H1 (cell line): ENCODE data around the gene NPHP4. TPM values are rescaled to one million over a fixed set of nuclear protein-coding genes. Genes with fewer than 3 reads are reported as not detected.

Experiments
- CTCF ChIA-PET: fragments of 300-600 bp; sonication (Branson Sonifier 250); formaldehyde crosslinking; loops from one replicate; lab custom pipeline; 2021; ENCODE audit not compliant: partially characterized antibody; lab: Charles Lee
- POLR2A ChIA-PET: fragments of 300-600 bp; sonication (Branson Sonifier 250); formaldehyde crosslinking; loops from one replicate; lab custom pipeline; 2021; ENCODE audit warnings: inconsistent platforms; ENCODE audit not compliant: partially characterized antibody; lab: Charles Lee
- DNase-seq, 2 experiments: peaks; one replicate each; pipeline versions ENCODE4 v3.0.0 to v3.0.0-alpha.2; 2010 to 2022; ENCODE audit warnings: low spot score in 2 of 2, low read depth in 1 of 2, mixed read lengths in 1 of 2
- FAIRE-seq: peaks from 2 replicates; lab custom pipeline; 2011; peaks lifted over from hg19 to GRCh38; lab: Jason Lieb, UNC
- H2AFZ ChIP-seq: 2 replicates; pipeline ENCODE4 v1.8.1; 2012; ENCODE audit warnings: low read length, inconsistent platforms
- H2AK5ac ChIP-seq: 2 replicates; pipeline ENCODE4 v1.6.1; 2013; ENCODE audit warnings: low read depth, low read length
- H2BK120ac ChIP-seq: replicated peaks from 2 replicates; pipeline ENCODE3; 2013; ENCODE audit warnings: low read depth, low read length, inconsistent platforms
- H2BK12ac ChIP-seq: 2 replicates; pipeline ENCODE4 v1.6.1; 2013; ENCODE audit warnings: low read depth, low read length
- H2BK15ac ChIP-seq: 2 replicates; pipeline ENCODE4 v1.6.1; 2013; ENCODE audit warnings: low read length
- H2BK20ac ChIP-seq: 2 replicates; pipeline ENCODE4 v1.6.1; 2013; ENCODE audit warnings: low read length
- H2BK5ac ChIP-seq: 2 replicates; pipeline ENCODE4 v1.6.1; 2013; ENCODE audit warnings: low read depth, low read length
- H3K14ac ChIP-seq: 2 replicates; pipeline ENCODE4 v1.6.1; 2013; ENCODE audit warnings: inconsistent platforms; ENCODE audit not compliant: insufficient read length
- H3K18ac ChIP-seq: 2 replicates; pipeline ENCODE4 v1.6.1; 2013; ENCODE audit warnings: low read length; ENCODE audit errors: extremely low read depth
- H3K23ac ChIP-seq: 2 replicates; pipeline ENCODE4 v1.6.1; 2013; ENCODE audit warnings: inconsistent platforms; ENCODE audit not compliant: insufficient read length
- H3K23me2 ChIP-seq: 2 replicates; pipeline ENCODE4 v1.6.1; 2013; ENCODE audit warnings: low read depth, low read length
- H3K27ac ChIP-seq: 2 replicates; pipeline ENCODE4 v1.6.1; 2011; ENCODE audit warnings: low read depth, low read length, inconsistent platforms
- H3K27me3 ChIP-seq, 4 experiments: replicated peaks in 1 of 4; 1 replicate in 1 of 4; 2 replicates in 3 of 4; pipeline versions ENCODE4 v1.6.1 to v1.8.1; 2011 to 2013; ENCODE audit warnings: low read length in 3 of 4, mild to moderate bottlenecking in 3 of 4, inconsistent platforms in 2 of 4, mixed read lengths in 2 of 4, moderate library complexity in 1 of 4; ENCODE audit not compliant: control insufficient read depth in 3 of 4, insufficient read depth in 3 of 4; ENCODE audit errors: extremely low read depth in 1 of 4
- H3K36me3 ChIP-seq, 4 experiments: 2 replicates each; pipeline versions ENCODE4 v1.6.1 to v1.8.1; 2011 to 2013; ENCODE audit warnings: mild to moderate bottlenecking in 4 of 4, low read length in 3 of 4, moderate library complexity in 2 of 4, control low read depth in 1 of 4, inconsistent platforms in 1 of 4; ENCODE audit not compliant: insufficient read depth in 4 of 4, control insufficient read depth in 2 of 4
- H3K4ac ChIP-seq: replicated peaks from 2 replicates; pipeline ENCODE3; 2013; ENCODE audit warnings: low read length, low read depth, mixed read lengths, inconsistent platforms; ENCODE audit not compliant: insufficient read length
- H3K4me1 ChIP-seq, 4 experiments: replicated peaks in 1 of 4; 1 replicate in 1 of 4; 2 replicates in 3 of 4; pipeline versions ENCODE4 v1.6.1 to v1.8.1; 2011 to 2013; ENCODE audit warnings: low read length in 3 of 4, inconsistent platforms in 2 of 4, mixed read lengths in 1 of 4; ENCODE audit not compliant: insufficient read depth in 4 of 4, control insufficient read depth in 3 of 4
- H3K4me2 ChIP-seq, 2 experiments: 2 replicates each; pipeline versions ENCODE4 v1.6.1 to v1.8.1; 2011 to 2013; ENCODE audit warnings: low read depth in 2 of 2, low read length in 2 of 2, control low read depth in 1 of 2, inconsistent platforms in 1 of 2, mild to moderate bottlenecking in 1 of 2; ENCODE audit not compliant: insufficient read depth in 1 of 2
- H3K4me3 ChIP-seq, 4 experiments: fragments of 200-600, 300-600 bp in 1 of 4; sonication (generic), shearing (Covaris generic), sonication (Bioruptor Twin) in 1 of 4; 2 replicates each; pipeline versions ENCODE4 v1.5.1 to v1.8.1; 2011 to 2016; ENCODE audit warnings: low read length in 4 of 4, low read depth in 3 of 4, control low read depth in 2 of 4, inconsistent platforms in 2 of 4, mild to moderate bottlenecking in 2 of 4, mixed read lengths in 1 of 4, moderate library complexity in 1 of 4; ENCODE audit not compliant: insufficient read depth in 2 of 4; ENCODE audit errors: extremely low read depth in 1 of 4
- H3K56ac ChIP-seq: replicated peaks from 2 replicates; pipeline ENCODE3; 2013; ENCODE audit warnings: low read depth, mild to moderate bottlenecking, mixed read lengths, low read length, inconsistent platforms; ENCODE audit not compliant: insufficient read length
- H3K79me1 ChIP-seq: 2 replicates; pipeline ENCODE4 v1.6.1; 2013; ENCODE audit warnings: low read depth, low read length, control low read depth
- H3K79me2 ChIP-seq, 2 experiments: 2 replicates each; pipeline versions ENCODE4 v1.6.1 to v1.8.1; 2012 to 2013; ENCODE audit warnings: low read length in 2 of 2, mild to moderate bottlenecking in 2 of 2, inconsistent platforms in 1 of 2; ENCODE audit not compliant: insufficient read depth in 2 of 2, control insufficient read depth in 1 of 2
- H3K9ac ChIP-seq, 4 experiments: replicated peaks in 1 of 4; 1 replicate in 1 of 4; 2 replicates in 3 of 4; pipeline versions ENCODE4 v1.6.1 to v1.8.1; 2011 to 2013; ENCODE audit warnings: low read depth in 3 of 4, low read length in 3 of 4, control low read depth in 2 of 4, mild to moderate bottlenecking in 2 of 4, moderate library complexity in 2 of 4, inconsistent platforms in 1 of 4; ENCODE audit errors: extremely low read depth in 1 of 4
- H3K9me3 ChIP-seq, 2 experiments: 2 replicates each; pipeline versions ENCODE4 v1.6.1 to v1.8.1; 2012 to 2013; ENCODE audit warnings: mild to moderate bottlenecking in 2 of 2, moderate library complexity in 2 of 2, control low read depth in 1 of 2, inconsistent platforms in 1 of 2, low read depth in 1 of 2, low read length in 1 of 2, mixed read lengths in 1 of 2; ENCODE audit not compliant: insufficient read depth in 2 of 2
- H4K20me1 ChIP-seq, 2 experiments: replicated peaks in 1 of 2; 2 replicates each; pipeline versions ENCODE3 to v1.8.1; 2011 to 2013; ENCODE audit warnings: inconsistent platforms in 2 of 2, low read length in 2 of 2, mild to moderate bottlenecking in 1 of 2; ENCODE audit not compliant: insufficient read depth in 2 of 2, control insufficient read depth in 1 of 2
- H4K5ac ChIP-seq: 2 replicates; pipeline ENCODE4 v1.6.1; 2013; ENCODE audit warnings: low read length, low read depth, mixed read lengths, inconsistent platforms; ENCODE audit not compliant: insufficient read length
- H4K8ac ChIP-seq: 2 replicates; pipeline ENCODE4 v1.8.0; 2013; ENCODE audit warnings: mild to moderate bottlenecking, moderate library complexity, low read length, inconsistent platforms; ENCODE audit not compliant: insufficient read depth; ENCODE audit errors: extremely low read depth
- H4K91ac ChIP-seq: replicated peaks from 2 replicates; pipeline ENCODE3; 2013; ENCODE audit warnings: low read length, mixed read lengths, inconsistent platforms; ENCODE audit not compliant: insufficient read length
- BACH1 ChIP-seq: IDR thresholded peaks from 2 replicates; pipeline ENCODE4 v1.6.1; 2012; ENCODE audit warnings: low read length, improper control_type of control experiment
- SAP30 ChIP-seq: fragments of 300-600 bp; sonication (generic); IDR thresholded peaks from 2 replicates; pipeline ENCODE4 v1.7.1; 2012; ENCODE audit warnings: low read length, moderate library complexity, mild to moderate bottlenecking, inconsistent platforms; ENCODE audit not compliant: insufficient read depth, insufficient replicate concordance
- SP2 ChIP-seq: IDR thresholded peaks from 2 replicates; pipeline ENCODE4 v1.6.1; 2012; ENCODE audit warnings: mild to moderate bottlenecking, low read length, inconsistent platforms
- TAF7 ChIP-seq: optimal IDR thresholded peaks from 2 replicates; pipeline ENCODE3; 2011; ENCODE audit warnings: low read depth, mild to moderate bottlenecking, inconsistent platforms, low read length, moderate library complexity, borderline replicate concordance
- TCF12 ChIP-seq: IDR thresholded peaks from 2 replicates; pipeline ENCODE4 v1.6.1; 2011; ENCODE audit warnings: low read depth, mild to moderate bottlenecking, low read length
- WGBS, 2 experiments: shearing (Covaris generic) in 1 of 2; methylation state at CpG; one replicate each; pipeline versions ENCODE4 v1.1.6 to v1.1.7; 2013 to 2015; ENCODE audit warnings: low lambda C conversion rate in 2 of 2, mixed read lengths in 2 of 2, inconsistent platforms in 1 of 2, low coverage in 1 of 2, missing lambda C conversion rate in 1 of 2; ENCODE audit not compliant: insufficient replicate concordance in 2 of 2, insufficient coverage in 1 of 2, insufficient read length in 1 of 2; ENCODE audit errors: extremely low coverage in 1 of 2, missing lambda C conversion rate in 1 of 2; 5-methylcytosine and 5-hydroxymethylcytosine counted together
- polyA plus RNA-seq, 7 experiments: library from polyadenylated mRNA; depleted of rRNA in 3 of 7; stranded (reverse) in 5 of 7; unstranded in 2 of 7; fragments of >200 nt in 5 of 7; fragments of 200-250 nt in 2 of 7; gene quantifications; 1 replicate in 5 of 7; 2 replicates in 1 of 7; 4 replicates in 1 of 7; pipeline versions ENCODE4 v1.2.1 to v1.2.3, GENCODE V29; 2011 to 2013; ENCODE audit warnings: missing spikeins in 2 of 7, mixed read lengths in 2 of 7
- total RNA-seq: library from RNA; stranded (reverse); fragmentation: NEBNext Ultra II Directional; extraction: Animal tissue kit (Norgen Biotek cat#: 25700); gene quantifications from 2 replicates; pipeline ENCODE4 v1.2.1, GENCODE V29; 2021

Gene NPHP4
- total and polyA plus RNA-seq, 2 of the 8 experiments (the other 6 are each of a cell fraction or from before 2014, with no cell fraction given), result 5.8 to 14.0 TPM

- Histone ChIP-seq H2BK15ac (no peak overlapping the region), H4K91ac (no peak overlapping the region), H2AFZ (no peak overlapping the region), H3K18ac (no peak overlapping the region), H3K23me2 (no peaks in the 10 kb centered on the region; the same call in 1 of the 2 replicates), H3K56ac (no peak overlapping the region), H3K4me1 (no peaks in the 10 kb centered on the region), H3K79me1 (no peaks in the 10 kb centered on the region), H3K4ac (no peak overlapping the region), H3K9ac (no peak overlapping the region), H2AK5ac (no peak overlapping the region), H4K8ac (no peak overlapping the region), H3K4me3 (no peak overlapping the region), H3K27ac (no peak overlapping the region), H3K9me3 (no peaks in the 10 kb centered on the region), H2BK120ac (no peak overlapping the region), H3K23ac (no peak overlapping the region), H3K36me3 (no peaks in the 10 kb centered on the region; a peak in 2 of 8 replicates), H2BK20ac (no peak overlapping the region), H4K20me1 (no peaks in the 10 kb centered on the region), H4K5ac (no peak overlapping the region), H2BK12ac (no peak overlapping the region), H3K79me2 (no peaks in the 10 kb centered on the region), H3K27me3 (no peaks in the 10 kb centered on the region), H3K14ac (no peak overlapping the region), H2BK5ac (peak overlapping the region; percentile 35; the same call in 1 of the 2 replicates), H3K4me2 (no peak overlapping the region)
- CTCF ChIA-PET, result no interaction called here
- WGBS, 2 experiments, result 97% methylated on average over 23 of the region's 23 CpGs; no CpG with 5 or more reads in 1 of the 2 experiments
- no peak for FAIRE-seq
- POLR2A ChIA-PET, result no interaction called here
- no peak for DNase-seq
- no peak for TF ChIP-seq SP2
- TF ChIP-seq SAP30, result no peak
- TF ChIP-seq BACH1, result no peak
- TF ChIP-seq TCF12, result no peak
- TF ChIP-seq TAF7, result no peak
Measured at GRCh38 chr1:5887349-5887970, 104.8 kb downstream of the NPHP4 start.
